ENCODE data around the gene DCN. TPM values are rescaled to one million over a fixed set of nuclear protein-coding genes. Genes with fewer than 3 reads are reported as not detected.

DCN gene
- total RNA-seq, 6 experiments from 2014 or later = 82.7 to 235 (median 164) TPM

DNA sequence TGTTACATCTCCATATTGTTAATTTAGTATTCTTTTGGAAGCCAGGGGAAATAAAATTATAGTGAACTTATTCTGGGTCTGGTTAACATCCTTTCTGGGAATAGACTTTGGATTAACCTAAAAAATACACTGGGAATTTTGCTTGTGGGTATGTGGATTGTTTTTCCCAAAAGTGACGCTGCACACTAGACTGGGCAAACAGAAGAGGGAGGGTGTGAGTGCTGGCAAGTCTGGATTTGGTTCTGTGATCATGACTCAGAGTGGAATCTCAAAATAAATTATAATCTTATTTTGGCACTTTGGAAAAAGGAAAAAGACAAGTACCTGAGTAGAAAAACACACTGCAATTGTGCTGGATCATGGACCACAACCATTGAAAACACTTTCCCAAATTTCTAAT is 56.1 kb downstream of the DCN start:
- H3K9me3 ChIP-seq = no peaks in the 10 kb centered on the region
- no peak overlapping the region for H3K4me3 ChIP-seq
- intact Hi-C loops (cut with DNase I) = no loop called here
- H3K36me3 ChIP-seq = no peaks in the 10 kb centered on the region
- no peaks in the 10 kb centered on the region for H3K27me3 ChIP-seq
- H3K27ac ChIP-seq = no peak overlapping the region
- ATAC-seq (no peak), DNase-seq (no peak)
- no peaks in the 10 kb centered on the region for H3K4me1 ChIP-seq
- 44% methylated on average over 1 of the region's 1 CpG for WGBS (ENCODE audit: insufficient coverage, low coverage, low lambda C conversion rate, missing lambda C conversion rate)
- TF ChIP-seq, protein P1, sequence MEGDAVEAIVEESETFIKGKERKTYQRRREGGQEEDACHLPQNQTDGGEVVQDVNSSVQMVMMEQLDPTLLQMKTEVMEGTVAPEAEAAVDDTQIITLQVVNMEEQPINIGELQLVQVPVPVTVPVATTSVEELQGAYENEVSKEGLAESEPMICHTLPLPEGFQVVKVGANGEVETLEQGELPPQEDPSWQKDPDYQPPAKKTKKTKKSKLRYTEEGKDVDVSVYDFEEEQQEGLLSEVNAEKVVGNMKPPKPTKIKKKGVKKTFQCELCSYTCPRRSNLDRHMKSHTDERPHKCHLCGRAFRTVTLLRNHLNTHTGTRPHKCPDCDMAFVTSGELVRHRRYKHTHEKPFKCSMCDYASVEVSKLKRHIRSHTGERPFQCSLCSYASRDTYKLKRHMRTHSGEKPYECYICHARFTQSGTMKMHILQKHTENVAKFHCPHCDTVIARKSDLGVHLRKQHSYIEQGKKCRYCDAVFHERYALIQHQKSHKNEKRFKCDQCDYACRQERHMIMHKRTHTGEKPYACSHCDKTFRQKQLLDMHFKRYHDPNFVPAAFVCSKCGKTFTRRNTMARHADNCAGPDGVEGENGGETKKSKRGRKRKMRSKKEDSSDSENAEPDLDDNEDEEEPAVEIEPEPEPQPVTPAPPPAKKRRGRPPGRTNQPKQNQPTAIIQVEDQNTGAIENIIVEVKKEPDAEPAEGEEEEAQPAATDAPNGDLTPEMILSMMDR (IDR thresholded peaks at IDR 0.05) = no peak
- no peak for TF ChIP-seq POLR2A (IDR thresholded peaks at IDR 0.05)

DNA sequence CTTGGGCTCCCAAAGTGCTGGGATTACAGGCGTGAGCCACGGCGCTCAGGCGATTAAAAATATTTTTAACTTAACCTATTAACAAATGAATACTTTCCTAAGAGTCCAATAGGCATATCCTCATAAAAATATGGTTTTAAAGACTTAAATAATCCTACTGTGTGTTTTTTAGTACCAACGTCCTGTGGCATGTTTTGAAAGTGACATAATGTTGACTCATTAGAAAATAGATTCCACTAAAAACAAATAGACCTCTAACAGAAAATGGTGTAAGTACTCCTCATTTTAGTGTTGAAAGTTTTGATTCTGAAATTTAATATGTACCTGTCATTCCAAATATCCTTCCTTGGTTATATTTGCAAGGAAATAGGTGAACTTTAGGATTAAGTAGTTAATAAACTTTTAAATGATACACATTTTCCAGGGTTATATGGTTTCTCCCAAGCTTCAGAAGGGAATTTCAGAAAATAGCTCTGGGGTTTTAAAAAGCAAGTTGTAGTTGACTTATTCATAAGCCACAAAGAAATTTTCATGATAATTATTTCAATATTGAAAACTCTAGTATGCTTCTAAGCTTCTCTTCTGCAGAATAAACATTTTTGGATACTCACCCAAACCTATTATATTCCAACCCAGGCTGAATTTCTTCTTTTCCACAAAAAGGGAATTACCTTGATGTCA is 59.2 kb downstream of the DCN start:
- no peaks in the 10 kb centered on the region for H3K36me3 ChIP-seq
- H3K4me3 ChIP-seq = no peak overlapping the region
- DNase-seq (no peak), ATAC-seq (no peak)
- TF ChIP-seq, protein P1 (IDR thresholded peaks at IDR 0.05) = no peak
- no peak for TF ChIP-seq POLR2A (IDR thresholded peaks at IDR 0.05)
- no peak overlapping the region for H3K27ac ChIP-seq
- 68% methylated on average over 5 of the region's 5 CpGs for WGBS (ENCODE audit: insufficient coverage, low coverage, low lambda C conversion rate, missing lambda C conversion rate)
- H3K9me3 ChIP-seq = no peaks in the 10 kb centered on the region
- intact Hi-C loops (cut with DNase I) = no loop called here
- no peaks in the 10 kb centered on the region for H3K4me1 ChIP-seq
- no peaks in the 10 kb centered on the region for H3K27me3 ChIP-seq

DNA sequence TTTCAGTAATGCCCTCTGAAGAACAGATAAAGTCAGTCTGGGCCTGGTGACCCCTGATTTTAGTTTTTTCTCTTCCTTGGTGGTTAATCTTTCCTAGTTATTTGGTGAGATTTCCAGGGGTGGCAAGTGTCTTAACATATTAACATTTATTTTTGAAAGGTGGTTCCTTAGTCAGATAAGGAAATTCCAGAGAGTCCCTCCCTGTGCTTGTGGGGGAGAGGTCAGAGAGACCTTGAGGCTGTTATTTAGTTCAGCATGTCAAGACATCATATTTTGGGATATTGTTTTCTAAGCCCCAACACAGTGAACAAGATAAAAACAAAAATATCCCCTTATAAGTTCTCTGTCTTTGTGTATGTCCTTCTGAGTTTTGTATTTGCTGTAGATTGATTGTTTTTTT is 61.8 kb downstream of the DCN start:
- Histone ChIP-seq H3K27me3 (no peaks in the 10 kb centered on the region), H3K4me1 (no peaks in the 10 kb centered on the region), H3K9me3 (no peaks in the 10 kb centered on the region), H3K4me3 (no peak overlapping the region), H3K36me3 (no peaks in the 10 kb centered on the region), H3K27ac (no peak overlapping the region)
- no peak for TF ChIP-seq POLR2A (IDR thresholded peaks at IDR 0.05)
- TF ChIP-seq, protein P1 (IDR thresholded peaks at IDR 0.05) = no peak
- intact Hi-C loops (cut with DNase I) = no loop called here
- DNase-seq = no peak
- ATAC-seq = no peak

DNA sequence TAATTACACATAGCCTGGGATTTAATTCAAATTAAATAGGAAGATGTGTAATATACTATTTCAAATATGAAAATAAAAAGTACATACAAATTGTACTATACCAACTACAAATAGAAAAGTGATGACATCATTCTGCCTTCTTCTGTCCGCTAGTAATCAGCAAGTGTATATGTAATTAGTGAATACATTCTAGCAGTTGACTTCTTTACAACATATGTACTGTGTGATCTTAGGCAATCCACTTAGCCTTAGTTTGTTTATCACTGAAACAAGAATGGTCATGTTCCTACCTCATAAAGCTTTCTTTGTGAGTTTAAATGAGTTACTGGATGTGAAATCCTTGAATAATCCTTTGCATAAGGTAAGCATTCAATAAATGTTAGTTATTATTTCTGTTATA is 63.5 kb downstream of the DCN start:
- H3K9me3 ChIP-seq = no peaks in the 10 kb centered on the region
- intact Hi-C loops (cut with DNase I) = no loop called here
- ATAC-seq (no peak), DNase-seq (no peak)
- no peak overlapping the region for H3K27ac ChIP-seq
- H3K4me1 ChIP-seq = no peaks in the 10 kb centered on the region
- H3K4me3 ChIP-seq = no peak overlapping the region
- no peaks in the 10 kb centered on the region for H3K36me3 ChIP-seq
- H3K27me3 ChIP-seq = no peaks in the 10 kb centered on the region
- 71% methylated on average over 1 of the region's 1 CpG for WGBS (ENCODE audit: insufficient coverage, low coverage, low lambda C conversion rate, missing lambda C conversion rate)
- TF ChIP-seq POLR2A (IDR thresholded peaks at IDR 0.05) = no peak
- TF ChIP-seq, protein P1 (IDR thresholded peaks at IDR 0.05) = no peak

DNA sequence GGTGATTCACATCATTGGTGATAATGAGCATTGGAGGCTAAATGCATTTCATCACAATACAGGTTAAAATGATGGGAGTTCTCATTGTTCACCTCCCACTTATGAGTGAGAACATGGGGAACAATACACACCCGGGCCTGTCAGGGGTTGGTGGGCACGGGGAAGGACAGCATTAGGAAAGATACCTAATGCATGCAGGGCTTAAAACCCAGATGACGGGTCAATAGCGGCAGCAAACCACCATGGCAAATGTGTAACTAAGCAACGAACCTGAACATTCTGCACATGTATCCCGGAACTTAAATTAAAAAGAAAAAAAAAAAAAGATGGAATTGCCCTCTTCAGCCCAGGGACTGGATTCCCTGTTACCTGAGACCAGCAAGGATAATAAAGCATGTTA is 69.0 kb downstream of the DCN start:
- no peaks in the 10 kb centered on the region for H3K27me3 ChIP-seq
- DNase-seq (no peak), ATAC-seq (no peak)
- H3K36me3 ChIP-seq = no peaks in the 10 kb centered on the region
- no peak overlapping the region for H3K27ac ChIP-seq
- no peaks in the 10 kb centered on the region for H3K4me1 ChIP-seq
- intact Hi-C loops (cut with DNase I) = no loop called here
- no peaks in the 10 kb centered on the region for H3K9me3 ChIP-seq
- 47% methylated on average over 5 of the region's 6 CpGs for WGBS (ENCODE audit: insufficient coverage, low coverage, low lambda C conversion rate, missing lambda C conversion rate)
- TF ChIP-seq, protein P1 (IDR thresholded peaks at IDR 0.05) = no peak
- TF ChIP-seq POLR2A (IDR thresholded peaks at IDR 0.05) = no peak
- H3K4me3 ChIP-seq = no peak overlapping the region

All from right lobe of liver (tissue), 6 donors.